ENCODE data around the gene NOP14.

DNA sequence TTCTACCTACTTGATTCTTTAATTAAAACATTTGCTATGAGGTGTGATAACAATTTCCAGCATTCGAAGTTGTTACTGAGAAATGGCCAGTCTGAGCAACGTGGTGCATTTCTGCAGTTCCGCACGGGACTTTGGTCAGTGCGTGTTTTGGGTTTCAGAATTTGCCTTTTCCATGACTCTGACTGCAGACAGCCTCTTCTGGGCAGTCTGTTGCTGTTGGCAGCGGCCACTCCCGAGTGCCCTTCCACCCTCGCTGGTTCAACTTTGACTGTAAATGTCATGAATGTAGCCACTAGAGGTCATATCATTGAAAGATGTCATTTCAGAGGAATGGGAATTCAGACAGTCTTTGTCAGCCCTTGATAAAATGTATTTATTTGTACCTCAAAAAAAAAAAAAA lies 53.6 kb downstream of the NOP14 start:
- TF ChIP-seq POLR2A (IDR thresholded peaks at IDR 0.05), result no peak
- TF ChIP-seq, protein P1, sequence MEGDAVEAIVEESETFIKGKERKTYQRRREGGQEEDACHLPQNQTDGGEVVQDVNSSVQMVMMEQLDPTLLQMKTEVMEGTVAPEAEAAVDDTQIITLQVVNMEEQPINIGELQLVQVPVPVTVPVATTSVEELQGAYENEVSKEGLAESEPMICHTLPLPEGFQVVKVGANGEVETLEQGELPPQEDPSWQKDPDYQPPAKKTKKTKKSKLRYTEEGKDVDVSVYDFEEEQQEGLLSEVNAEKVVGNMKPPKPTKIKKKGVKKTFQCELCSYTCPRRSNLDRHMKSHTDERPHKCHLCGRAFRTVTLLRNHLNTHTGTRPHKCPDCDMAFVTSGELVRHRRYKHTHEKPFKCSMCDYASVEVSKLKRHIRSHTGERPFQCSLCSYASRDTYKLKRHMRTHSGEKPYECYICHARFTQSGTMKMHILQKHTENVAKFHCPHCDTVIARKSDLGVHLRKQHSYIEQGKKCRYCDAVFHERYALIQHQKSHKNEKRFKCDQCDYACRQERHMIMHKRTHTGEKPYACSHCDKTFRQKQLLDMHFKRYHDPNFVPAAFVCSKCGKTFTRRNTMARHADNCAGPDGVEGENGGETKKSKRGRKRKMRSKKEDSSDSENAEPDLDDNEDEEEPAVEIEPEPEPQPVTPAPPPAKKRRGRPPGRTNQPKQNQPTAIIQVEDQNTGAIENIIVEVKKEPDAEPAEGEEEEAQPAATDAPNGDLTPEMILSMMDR (IDR thresholded peaks at IDR 0.05), result no peak
